ENCODE data around the gene RAP2C.

DNA sequence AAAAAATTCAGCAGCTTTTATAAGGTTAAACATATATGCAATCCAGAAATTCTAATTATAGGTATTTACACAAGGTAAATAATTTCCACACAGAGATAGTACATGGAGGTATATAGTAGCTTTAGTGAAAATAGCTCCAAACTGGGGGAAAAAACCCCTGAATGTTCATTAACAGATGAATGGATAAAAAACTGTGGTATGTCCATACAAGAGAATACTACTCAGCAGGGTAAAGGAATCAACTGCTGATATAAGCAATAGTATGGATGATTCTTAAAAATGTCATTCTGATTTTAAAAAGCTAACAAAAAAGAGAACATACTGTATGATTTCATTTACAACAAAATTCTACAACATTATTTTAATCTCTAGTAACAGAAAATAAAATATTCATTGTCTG, 54.2 kb downstream of the RAP2C start:
- TF ChIP-seq, protein P1, sequence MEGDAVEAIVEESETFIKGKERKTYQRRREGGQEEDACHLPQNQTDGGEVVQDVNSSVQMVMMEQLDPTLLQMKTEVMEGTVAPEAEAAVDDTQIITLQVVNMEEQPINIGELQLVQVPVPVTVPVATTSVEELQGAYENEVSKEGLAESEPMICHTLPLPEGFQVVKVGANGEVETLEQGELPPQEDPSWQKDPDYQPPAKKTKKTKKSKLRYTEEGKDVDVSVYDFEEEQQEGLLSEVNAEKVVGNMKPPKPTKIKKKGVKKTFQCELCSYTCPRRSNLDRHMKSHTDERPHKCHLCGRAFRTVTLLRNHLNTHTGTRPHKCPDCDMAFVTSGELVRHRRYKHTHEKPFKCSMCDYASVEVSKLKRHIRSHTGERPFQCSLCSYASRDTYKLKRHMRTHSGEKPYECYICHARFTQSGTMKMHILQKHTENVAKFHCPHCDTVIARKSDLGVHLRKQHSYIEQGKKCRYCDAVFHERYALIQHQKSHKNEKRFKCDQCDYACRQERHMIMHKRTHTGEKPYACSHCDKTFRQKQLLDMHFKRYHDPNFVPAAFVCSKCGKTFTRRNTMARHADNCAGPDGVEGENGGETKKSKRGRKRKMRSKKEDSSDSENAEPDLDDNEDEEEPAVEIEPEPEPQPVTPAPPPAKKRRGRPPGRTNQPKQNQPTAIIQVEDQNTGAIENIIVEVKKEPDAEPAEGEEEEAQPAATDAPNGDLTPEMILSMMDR (IDR thresholded peaks at IDR 0.05 in 4 of 5, conservative IDR thresholded peaks at IDR 0.05 in 1 of 5): no peak
- TF ChIP-seq POLR2A (IDR thresholded peaks at IDR 0.05): no peak
